Tibial nerve (tissue), 4 donors: Measurements from ENCODE around the gene ZBTB17.

ENCODE experiments used
- CTCF ChIP-seq, 5 experiments: fragments of 200-600 bp in 3 of 5; fragments of 450-650 bp in 2 of 5; sonication (generic) in 3 of 5; IDR thresholded peaks; one replicate each; pipeline ENCODE4 v1.5.1; 2016 to 2019; ENCODE audit warnings: antibody characterized with exemption in 5 of 5, mild to moderate bottlenecking in 3 of 5, moderate library complexity in 2 of 5
- EP300 ChIP-seq, 2 donors: sonication (generic); formaldehyde crosslinking; IDR thresholded peaks; one replicate each; pipeline ENCODE4 v1.6.1; 2017; ENCODE audit warnings: antibody characterized with exemption in 2 of 2, mild to moderate bottlenecking in 1 of 2
- POLR2A ChIP-seq, 2 donors: fragments of 450-650 bp; IDR thresholded peaks; one replicate each; pipeline ENCODE4 v1.6.1; 2017; ENCODE audit warnings: antibody characterized with exemption in 2 of 2, mild to moderate bottlenecking in 2 of 2, moderate library complexity in 2 of 2

GRCh38 chr1:15960808-15961207, 15.1 kb downstream of the ZBTB17 start:
- TF ChIP-seq CTCF (IDR thresholded peaks at IDR 0.05) (no peak), POLR2A (IDR thresholded peaks at IDR 0.05) (no peak), EP300 (IDR thresholded peaks at IDR 0.05) (no peak)
